ENCODE data around the gene LMOD3. TPM values are rescaled to one million over a fixed set of nuclear protein-coding genes. Genes with fewer than 3 reads are reported as not detected.
A peak's percentile ranks its signal among the peaks of the same experiment; 100 is the strongest.

The LMOD3 gene
- total and polyA plus RNA-seq, 9 of the 15 experiments (the other 6 are each of a cell fraction or from before 2014, with no cell fraction given), result 0.03 TPM; not detected in 8

- no peak for ATAC-seq
- FAIRE-seq, result no peak
- Histone ChIP-seq H3K79me2 (ENCODE audit: control insufficient read depth, insufficient read depth, low read length) (no peaks in the 10 kb centered on the region), H3K4me2 (ENCODE audit: insufficient read depth, low read length) (no peak overlapping the region), H3K36me3 (ENCODE audit: control insufficient read depth, insufficient read depth, low read length) (no peaks in the 10 kb centered on the region), H3K27ac (ENCODE audit: extremely low read depth, low read depth, low read length) (no peak overlapping the region), H3K9me1 (ENCODE audit: control insufficient read depth, insufficient read depth, low read length) (no peaks in the 10 kb centered on the region), H3K9me3 (replicated peaks; ENCODE audit: control insufficient read depth, insufficient read depth, low read depth, low read length) (no peaks in the 10 kb centered on the region), H3K9ac (ENCODE audit: insufficient read depth in 1 of 2, low read depth in 2 of 2, low read length in 2 of 2) (no peak overlapping the region), H4K20me1 (replicated peaks; ENCODE audit: control insufficient read depth, insufficient read depth, low read length) (no peaks in the 10 kb centered on the region), H3K4me3 (no peak overlapping the region), H3K27me3 (ENCODE audit: control insufficient read depth in 2 of 2, insufficient read depth in 2 of 2, low read length in 2 of 2) (no peaks in the 10 kb centered on the region; a peak in 1 of 5 replicates), H3K4me1 (replicated peaks in 1 of 2; ENCODE audit: control insufficient read depth in 2 of 2, insufficient read depth in 2 of 2, low read length in 2 of 2) (peaks cover 0 to 27% of the 10 kb centered on the region in 2 experiments; a peak in 2 of 5 replicates), H2AFZ (ENCODE audit: low read depth, low read length) (no peak overlapping the region)
- ChIA-PET CTCF (ENCODE audit: low intra/inter-chr PET ratio) (no interaction called here), POLR2A (no interaction called here)
- intact Hi-C loops (cut with micrococcal nuclease), result no loop called here
- DNase-seq (ENCODE audit: extremely low read depth in 1 of 4, low spot score in 3 of 4), result no peak
- BruUV-seq (replicated peaks), result no TSS peak
- 7% methylated on average over 3 of the region's 3 CpGs for WGBS (ENCODE audit: insufficient coverage, low coverage, missing lambda C conversion rate)
- in situ Hi-C loops (cut with MboI), result no loop called here
- TF ChIP-seq CEBPB (tag; IDR thresholded peaks at IDR 0.05) (no peak), ZNF436 (CRISPR knock-in tag; IDR thresholded peaks at IDR 0.05) (no peak), CBFA2T2 (conservative IDR thresholded peaks at IDR 0.05) (no peak), ZNF3 (CRISPR knock-in tag; IDR thresholded peaks at IDR 0.05) (peak; percentile 93), PTTG1 (tag; IDR thresholded peaks at IDR 0.05; ENCODE audit: low read depth) (0 out of 2 replicates have a peak, but pooled peaks have one; percentile 43), IRF2 (CRISPR knock-in tag; IDR thresholded peaks at IDR 0.05) (no peak), TCF3 (CRISPR knock-in tag; IDR thresholded peaks at IDR 0.05) (no peak), SRSF3 (IDR thresholded peaks at IDR 0.05; ENCODE audit: insufficient read depth, low read length) (no peak), CTBP1 (IDR thresholded peaks at IDR 0.05; ENCODE audit: borderline replicate concordance) (peak; percentile 32; the same call in 1 of the 2 replicates), ZNF668 (CRISPR knock-in tag; IDR thresholded peaks at IDR 0.05) (0 out of 2 replicates have a peak, but pooled peaks have one; percentile 6), JUND (IDR thresholded peaks at IDR 0.05; ENCODE audit: borderline replicate concordance, low read depth, low read length) (peak; percentile 20; the same call in 1 of the 2 replicates), JUND (tag; IDR thresholded peaks at IDR 0.05; ENCODE audit: borderline replicate concordance, low read depth, low read length) (peak; percentile 16; the same call in 1 of the 3 replicates), SIN3A (IDR thresholded peaks at IDR 0.05; ENCODE audit: borderline replicate concordance in 2 of 2, control insufficient read depth in 1 of 2, low read depth in 2 of 2, low read length in 2 of 2) (no peak), ESRRA (IDR thresholded peaks at IDR 0.05; ENCODE audit: borderline replicate concordance, low read depth) (peak; percentile 71; the same call in 1 of the 2 replicates), SP2 (IDR thresholded peaks at IDR 0.05; ENCODE audit: extremely low read depth, low read depth, low read length, poor library complexity, severe bottlenecking) (no peak), ZSCAN29 (IDR thresholded peaks at IDR 0.05) (no peak), CXXC5 (CRISPR knock-in tag; IDR thresholded peaks at IDR 0.05) (0 out of 2 replicates have a peak, but pooled peaks have one; percentile 17), CBX5 (IDR thresholded peaks at IDR 0.05; ENCODE audit: borderline replicate concordance, low read depth) (no peak), NFATC3 (IDR thresholded peaks at IDR 0.05) (no peak)
- TF ChIP-seq, protein P1, sequence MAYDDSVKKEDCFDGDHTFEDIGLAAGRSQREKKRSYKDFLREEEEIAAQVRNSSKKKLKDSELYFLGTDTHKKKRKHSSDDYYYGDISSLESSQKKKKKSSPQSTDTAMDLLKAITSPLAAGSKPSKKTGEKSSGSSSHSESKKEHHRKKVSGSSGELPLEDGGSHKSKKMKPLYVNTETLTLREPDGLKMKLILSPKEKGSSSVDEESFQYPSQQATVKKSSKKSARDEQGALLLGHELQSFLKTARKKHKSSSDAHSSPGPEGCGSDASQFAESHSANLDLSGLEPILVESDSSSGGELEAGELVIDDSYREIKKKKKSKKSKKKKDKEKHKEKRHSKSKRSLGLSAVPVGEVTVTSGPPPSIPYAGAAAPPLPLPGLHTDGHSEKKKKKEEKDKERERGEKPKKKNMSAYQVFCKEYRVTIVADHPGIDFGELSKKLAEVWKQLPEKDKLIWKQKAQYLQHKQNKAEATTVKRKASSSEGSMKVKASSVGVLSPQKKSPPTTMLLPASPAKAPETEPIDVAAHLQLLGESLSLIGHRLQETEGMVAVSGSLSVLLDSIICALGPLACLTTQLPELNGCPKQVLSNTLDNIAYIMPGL (CRISPR knock-in tag; IDR thresholded peaks at IDR 0.05), result no peak
- TF ChIP-seq, protein P2, sequence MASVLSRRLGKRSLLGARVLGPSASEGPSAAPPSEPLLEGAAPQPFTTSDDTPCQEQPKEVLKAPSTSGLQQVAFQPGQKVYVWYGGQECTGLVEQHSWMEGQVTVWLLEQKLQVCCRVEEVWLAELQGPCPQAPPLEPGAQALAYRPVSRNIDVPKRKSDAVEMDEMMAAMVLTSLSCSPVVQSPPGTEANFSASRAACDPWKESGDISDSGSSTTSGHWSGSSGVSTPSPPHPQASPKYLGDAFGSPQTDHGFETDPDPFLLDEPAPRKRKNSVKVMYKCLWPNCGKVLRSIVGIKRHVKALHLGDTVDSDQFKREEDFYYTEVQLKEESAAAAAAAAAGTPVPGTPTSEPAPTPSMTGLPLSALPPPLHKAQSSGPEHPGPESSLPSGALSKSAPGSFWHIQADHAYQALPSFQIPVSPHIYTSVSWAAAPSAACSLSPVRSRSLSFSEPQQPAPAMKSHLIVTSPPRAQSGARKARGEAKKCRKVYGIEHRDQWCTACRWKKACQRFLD (CRISPR knock-in tag; IDR thresholded peaks at IDR 0.05), result no peak
Measured at GRCh38 chr3:69142090-69142489, 19.7 kb upstream of the LMOD3 start.

Data from K562 (cell line).